Esophagus muscularis mucosa (tissue), 4 donors: ENCODE measurements around the gene TMPO.

Experiments
- EP300 ChIP-seq: sonication (generic); formaldehyde crosslinking; IDR thresholded peaks from one replicate; pipeline ENCODE4 v1.6.1; 2017; ENCODE audit warnings: antibody characterized with exemption
- POLR2AphosphoS5 ChIP-seq, 2 donors: sonication (generic); formaldehyde crosslinking; IDR thresholded peaks; one replicate each; pipeline ENCODE4 v1.6.1; 2017; ENCODE audit warnings: antibody characterized with exemption in 2 of 2
- TF ChIP-seq, protein P1 (sequence below), 3 experiments: fragments of 200-600 bp in 2 of 3; fragments of 450-650 bp in 1 of 3; sonication (generic) in 2 of 3; IDR thresholded peaks; one replicate each; pipeline ENCODE4 v1.5.1; 2017 to 2019; ENCODE audit warnings: antibody characterized with exemption in 3 of 3, mild to moderate bottlenecking in 2 of 3, moderate library complexity in 1 of 3

- TF ChIP-seq, protein P1, sequence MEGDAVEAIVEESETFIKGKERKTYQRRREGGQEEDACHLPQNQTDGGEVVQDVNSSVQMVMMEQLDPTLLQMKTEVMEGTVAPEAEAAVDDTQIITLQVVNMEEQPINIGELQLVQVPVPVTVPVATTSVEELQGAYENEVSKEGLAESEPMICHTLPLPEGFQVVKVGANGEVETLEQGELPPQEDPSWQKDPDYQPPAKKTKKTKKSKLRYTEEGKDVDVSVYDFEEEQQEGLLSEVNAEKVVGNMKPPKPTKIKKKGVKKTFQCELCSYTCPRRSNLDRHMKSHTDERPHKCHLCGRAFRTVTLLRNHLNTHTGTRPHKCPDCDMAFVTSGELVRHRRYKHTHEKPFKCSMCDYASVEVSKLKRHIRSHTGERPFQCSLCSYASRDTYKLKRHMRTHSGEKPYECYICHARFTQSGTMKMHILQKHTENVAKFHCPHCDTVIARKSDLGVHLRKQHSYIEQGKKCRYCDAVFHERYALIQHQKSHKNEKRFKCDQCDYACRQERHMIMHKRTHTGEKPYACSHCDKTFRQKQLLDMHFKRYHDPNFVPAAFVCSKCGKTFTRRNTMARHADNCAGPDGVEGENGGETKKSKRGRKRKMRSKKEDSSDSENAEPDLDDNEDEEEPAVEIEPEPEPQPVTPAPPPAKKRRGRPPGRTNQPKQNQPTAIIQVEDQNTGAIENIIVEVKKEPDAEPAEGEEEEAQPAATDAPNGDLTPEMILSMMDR (IDR thresholded peaks at IDR 0.05), result no peak
- no peak for TF ChIP-seq POLR2AphosphoS5 (IDR thresholded peaks at IDR 0.05)
- no peak for TF ChIP-seq EP300
These were observed 44.3 kb upstream of the TMPO start for GRCh38 chr12:98471085-98471484.
